ENCODE data around the gene PNPLA7. TPM values are rescaled to one million over a fixed set of nuclear protein-coding genes. Genes with fewer than 3 reads are reported as not detected.

PNPLA7 gene
- total and polyA plus RNA-seq, 2 of the 13 experiments (the other 11 are each of a cell fraction or from before 2014, with no cell fraction given), result 0.42 to 1.5 TPM

DNA sequence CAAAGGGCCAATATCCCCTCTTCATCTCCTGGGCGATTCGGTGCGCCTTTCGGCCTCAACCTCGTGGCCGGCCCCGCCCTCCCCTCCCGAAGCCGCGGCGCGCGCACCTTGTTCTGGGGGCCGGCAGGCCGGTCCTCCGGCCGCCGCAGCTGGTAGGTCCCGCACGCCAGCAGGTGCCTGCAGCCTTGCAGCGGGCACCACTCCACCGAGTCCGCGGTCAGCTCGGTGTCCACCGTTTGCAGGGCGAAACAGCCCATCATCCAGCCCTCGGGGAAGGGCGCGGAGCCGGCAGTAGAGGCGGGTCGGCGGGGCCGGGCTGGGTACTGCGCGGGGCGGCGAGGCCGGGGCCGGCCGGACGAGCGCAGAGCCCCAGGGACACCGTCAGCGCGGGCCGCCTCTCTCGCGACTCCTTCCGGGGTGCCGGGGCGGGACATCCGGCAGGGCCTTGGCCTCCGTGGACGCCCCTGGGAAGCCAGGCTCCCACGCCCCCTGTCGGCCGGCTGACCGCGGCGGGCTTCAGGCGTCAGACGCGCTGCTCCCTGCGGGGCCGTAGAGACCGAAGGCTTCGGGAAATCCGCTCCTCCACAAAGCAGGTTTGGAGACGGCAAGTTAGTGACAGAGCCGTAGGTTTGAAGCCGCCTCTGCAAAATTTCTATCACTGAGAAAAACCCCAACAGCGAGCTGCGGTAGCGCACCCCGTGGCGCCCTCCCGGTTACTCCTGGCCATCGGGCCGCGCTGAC lies 28.5 kb upstream of the PNPLA7 start, which contains the start of gene DPH7 (continued):
- no peak for TF ChIP-seq ZNF512B (CRISPR knock-in tag; IDR thresholded peaks at IDR 0.05; ENCODE audit: borderline replicate concordance)
- no peak for TF ChIP-seq HOXA7 (CRISPR knock-in tag; IDR thresholded peaks at IDR 0.05)
- TF ChIP-seq MTERF4 (CRISPR knock-in tag; IDR thresholded peaks at IDR 0.05), result peak; percentile 41; the same call in 1 of the 2 replicates
- peak; percentile 16 for TF ChIP-seq ZNF501 (CRISPR knock-in tag; IDR thresholded peaks at IDR 0.05)
- TF ChIP-seq ZBTB21 (CRISPR knock-in tag; IDR thresholded peaks at IDR 0.05), result no peak
- TF ChIP-seq ZNF550 (CRISPR knock-in tag; IDR thresholded peaks at IDR 0.05; ENCODE audit: borderline replicate concordance), result no peak
- peak; percentile 80 for TF ChIP-seq RAD21 (CRISPR knock-in tag; IDR thresholded peaks at IDR 0.05)
- TF ChIP-seq ZBTB1 (CRISPR knock-in tag; IDR thresholded peaks at IDR 0.05; ENCODE audit: borderline replicate concordance), result no peak; the same call in 1 of the 2 replicates
- TF ChIP-seq CBFB (CRISPR knock-in tag; IDR thresholded peaks at IDR 0.05), result peak; percentile 87
- TF ChIP-seq, protein P1, sequence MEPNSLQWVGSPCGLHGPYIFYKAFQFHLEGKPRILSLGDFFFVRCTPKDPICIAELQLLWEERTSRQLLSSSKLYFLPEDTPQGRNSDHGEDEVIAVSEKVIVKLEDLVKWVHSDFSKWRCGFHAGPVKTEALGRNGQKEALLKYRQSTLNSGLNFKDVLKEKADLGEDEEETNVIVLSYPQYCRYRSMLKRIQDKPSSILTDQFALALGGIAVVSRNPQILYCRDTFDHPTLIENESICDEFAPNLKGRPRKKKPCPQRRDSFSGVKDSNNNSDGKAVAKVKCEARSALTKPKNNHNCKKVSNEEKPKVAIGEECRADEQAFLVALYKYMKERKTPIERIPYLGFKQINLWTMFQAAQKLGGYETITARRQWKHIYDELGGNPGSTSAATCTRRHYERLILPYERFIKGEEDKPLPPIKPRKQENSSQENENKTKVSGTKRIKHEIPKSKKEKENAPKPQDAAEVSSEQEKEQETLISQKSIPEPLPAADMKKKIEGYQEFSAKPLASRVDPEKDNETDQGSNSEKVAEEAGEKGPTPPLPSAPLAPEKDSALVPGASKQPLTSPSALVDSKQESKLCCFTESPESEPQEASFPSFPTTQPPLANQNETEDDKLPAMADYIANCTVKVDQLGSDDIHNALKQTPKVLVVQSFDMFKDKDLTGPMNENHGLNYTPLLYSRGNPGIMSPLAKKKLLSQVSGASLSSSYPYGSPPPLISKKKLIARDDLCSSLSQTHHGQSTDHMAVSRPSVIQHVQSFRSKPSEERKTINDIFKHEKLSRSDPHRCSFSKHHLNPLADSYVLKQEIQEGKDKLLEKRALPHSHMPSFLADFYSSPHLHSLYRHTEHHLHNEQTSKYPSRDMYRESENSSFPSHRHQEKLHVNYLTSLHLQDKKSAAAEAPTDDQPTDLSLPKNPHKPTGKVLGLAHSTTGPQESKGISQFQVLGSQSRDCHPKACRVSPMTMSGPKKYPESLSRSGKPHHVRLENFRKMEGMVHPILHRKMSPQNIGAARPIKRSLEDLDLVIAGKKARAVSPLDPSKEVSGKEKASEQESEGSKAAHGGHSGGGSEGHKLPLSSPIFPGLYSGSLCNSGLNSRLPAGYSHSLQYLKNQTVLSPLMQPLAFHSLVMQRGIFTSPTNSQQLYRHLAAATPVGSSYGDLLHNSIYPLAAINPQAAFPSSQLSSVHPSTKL (CRISPR knock-in tag; IDR thresholded peaks at IDR 0.05), result no peak; the same call in 1 of the 2 replicates
- TF ChIP-seq ZNF776 (CRISPR knock-in tag; IDR thresholded peaks at IDR 0.05), result peak; percentile 72; the same call in 1 of the 2 replicates
- peak; percentile 95 for TF ChIP-seq THAP11 (CRISPR knock-in tag; IDR thresholded peaks at IDR 0.05)
- peak; percentile 100 for TF ChIP-seq NR2C2 (CRISPR knock-in tag; IDR thresholded peaks at IDR 0.05; ENCODE audit: borderline replicate concordance)
- TF ChIP-seq, protein P2, sequence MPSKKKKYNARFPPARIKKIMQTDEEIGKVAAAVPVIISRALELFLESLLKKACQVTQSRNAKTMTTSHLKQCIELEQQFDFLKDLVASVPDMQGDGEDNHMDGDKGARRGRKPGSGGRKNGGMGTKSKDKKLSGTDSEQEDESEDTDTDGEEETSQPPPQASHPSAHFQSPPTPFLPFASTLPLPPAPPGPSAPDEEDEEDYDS (CRISPR knock-in tag; IDR thresholded peaks at IDR 0.05), result peak; percentile 38; the same call in 1 of the 2 replicates
- TF ChIP-seq NR2F1 (CRISPR knock-in tag; IDR thresholded peaks at IDR 0.05), result no peak
- no peak for TF ChIP-seq AFF4 (CRISPR knock-in tag; IDR thresholded peaks at IDR 0.05)
- TF ChIP-seq HDAC6 (IDR thresholded peaks at IDR 0.05; ENCODE audit: low read depth, low read length), result no peak

Data from HepG2 (cell line).